ENCODE measurements around the gene ADAT1.

DNA sequence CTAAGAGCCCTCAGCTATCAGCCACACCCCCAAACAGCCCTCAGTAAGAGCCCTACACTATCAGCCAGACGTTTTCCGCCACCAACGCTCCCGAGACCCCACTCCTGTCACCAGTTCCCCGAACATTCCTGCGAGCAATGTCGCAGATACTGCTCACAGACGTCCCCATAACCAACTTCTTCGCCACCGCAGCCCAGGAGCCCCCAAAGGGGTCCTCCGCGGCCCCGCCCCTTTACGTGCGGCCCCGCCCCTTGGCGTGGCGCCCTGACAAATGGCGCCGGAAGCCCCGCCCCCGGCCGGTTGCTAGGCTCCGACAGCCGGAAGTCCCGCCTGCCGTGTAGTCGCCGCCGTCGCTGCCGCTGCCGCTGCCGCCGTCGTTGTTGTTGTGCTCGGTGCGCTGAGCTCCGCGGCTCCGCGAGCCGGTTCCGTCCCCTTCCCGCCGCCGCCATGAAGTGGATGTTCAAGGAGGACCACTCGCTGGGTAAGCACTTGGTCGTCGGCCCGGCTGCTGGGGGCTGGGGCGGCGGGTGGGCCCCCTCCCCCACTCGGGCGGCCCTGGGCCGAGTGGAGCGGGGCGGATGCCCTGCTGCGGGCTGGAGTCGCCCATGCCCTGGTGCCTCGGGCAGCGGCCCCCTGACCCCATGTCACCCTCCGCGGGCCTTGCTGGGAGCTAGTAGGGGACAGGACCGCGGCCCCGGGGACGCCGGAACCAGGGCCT, 56.9 kb downstream of the ADAT1 start, which contains the start of gene GABARAPL2:
- TF ChIP-seq, protein P1, sequence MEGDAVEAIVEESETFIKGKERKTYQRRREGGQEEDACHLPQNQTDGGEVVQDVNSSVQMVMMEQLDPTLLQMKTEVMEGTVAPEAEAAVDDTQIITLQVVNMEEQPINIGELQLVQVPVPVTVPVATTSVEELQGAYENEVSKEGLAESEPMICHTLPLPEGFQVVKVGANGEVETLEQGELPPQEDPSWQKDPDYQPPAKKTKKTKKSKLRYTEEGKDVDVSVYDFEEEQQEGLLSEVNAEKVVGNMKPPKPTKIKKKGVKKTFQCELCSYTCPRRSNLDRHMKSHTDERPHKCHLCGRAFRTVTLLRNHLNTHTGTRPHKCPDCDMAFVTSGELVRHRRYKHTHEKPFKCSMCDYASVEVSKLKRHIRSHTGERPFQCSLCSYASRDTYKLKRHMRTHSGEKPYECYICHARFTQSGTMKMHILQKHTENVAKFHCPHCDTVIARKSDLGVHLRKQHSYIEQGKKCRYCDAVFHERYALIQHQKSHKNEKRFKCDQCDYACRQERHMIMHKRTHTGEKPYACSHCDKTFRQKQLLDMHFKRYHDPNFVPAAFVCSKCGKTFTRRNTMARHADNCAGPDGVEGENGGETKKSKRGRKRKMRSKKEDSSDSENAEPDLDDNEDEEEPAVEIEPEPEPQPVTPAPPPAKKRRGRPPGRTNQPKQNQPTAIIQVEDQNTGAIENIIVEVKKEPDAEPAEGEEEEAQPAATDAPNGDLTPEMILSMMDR (IDR thresholded peaks at IDR 0.05; ENCODE audit: low read length): no peak
- TF ChIP-seq EZH2 (optimal IDR thresholded peaks at IDR 0.05; ENCODE audit: low read depth, low read length): no peak

Measured in MM.1S (cell line).